Esophagus muscularis mucosa (tissue), 4 donors: ENCODE measurements around the gene TP53AIP1. TPM values are rescaled to one million over a fixed set of nuclear protein-coding genes. Genes with fewer than 3 reads are reported as not detected.

Source experiments
- DNase-seq: peaks from one replicate; pipeline ENCODE4 v3.0.0-alpha.2; 2017; ENCODE audit errors: extremely low spot score
- H3K27ac ChIP-seq, 4 donors: fragments of 200-600 bp; sonication (generic); replicated peaks in 1 of 4; 1 replicate in 3 of 4; 2 replicates in 1 of 4; pipeline ENCODE4 v1.5.1; 2016 to 2019; ENCODE audit warnings: mild to moderate bottlenecking in 1 of 4
- H3K27me3 ChIP-seq, 4 donors: fragments of 200-600 bp; sonication (generic); one replicate each; pipeline versions ENCODE4 v1.5.1 to v1.6.0; 2016 to 2019
- H3K36me3 ChIP-seq, 4 donors: fragments of 200-600 bp; sonication (generic); one replicate each; pipeline ENCODE4 v1.5.1; 2016 to 2019
- H3K4me1 ChIP-seq, 4 donors: fragments of 200-600 bp; sonication (generic); one replicate each; pipeline ENCODE4 v1.5.1; 2016 to 2019
- H3K4me3 ChIP-seq, 4 donors: fragments of 200-600 bp; sonication (generic); 1 replicate in 2 of 4; 2 replicates in 2 of 4; pipeline ENCODE4 v1.5.1; 2016 to 2019; ENCODE audit warnings: mild to moderate bottlenecking in 4 of 4, moderate library complexity in 1 of 4
- H3K9me3 ChIP-seq, 4 donors: fragments of 200-600 bp; sonication (generic); 1 replicate in 3 of 4; 2 replicates in 1 of 4; pipeline ENCODE4 v1.5.1; 2016 to 2019
- EP300 ChIP-seq: sonication (generic); formaldehyde crosslinking; IDR thresholded peaks from one replicate; pipeline ENCODE4 v1.6.1; 2017; ENCODE audit warnings: antibody characterized with exemption
- POLR2A ChIP-seq: fragments of 450-650 bp; IDR thresholded peaks from one replicate; pipeline ENCODE4 v1.6.1; 2017; ENCODE audit warnings: antibody characterized with exemption, moderate library complexity, mild to moderate bottlenecking, low read depth
- POLR2AphosphoS5 ChIP-seq, 2 donors: sonication (generic); formaldehyde crosslinking; IDR thresholded peaks; one replicate each; pipeline ENCODE4 v1.6.1; 2017; ENCODE audit warnings: antibody characterized with exemption in 2 of 2
- WGBS: methylation state at CpG from one replicate; pipeline ENCODE4 v1.1.5; 2018; 5-methylcytosine and 5-hydroxymethylcytosine counted together
- intact Hi-C: fragments of 100-400 bp; cut with DNase I; formaldehyde crosslinking; loops from one replicate; pipeline ENCODE4 v1.15.1; 2023
- total RNA-seq, 4 donors: library from RNA; depleted of rRNA; stranded (reverse); fragments of >200 nt; gene quantifications; one replicate each; pipeline versions ENCODE4 v1.1.0 to v1.2.1, GENCODE V29; 2016
- TF ChIP-seq, protein P1 (sequence below), 3 experiments: fragments of 200-600 bp in 2 of 3; fragments of 450-650 bp in 1 of 3; sonication (generic) in 2 of 3; IDR thresholded peaks; one replicate each; pipeline ENCODE4 v1.5.1; 2017 to 2019; ENCODE audit warnings: antibody characterized with exemption in 3 of 3, mild to moderate bottlenecking in 2 of 3, moderate library complexity in 1 of 3

Gene TP53AIP1
- total RNA-seq, 4 donors from 2014 or later: 0.57 TPM; not detected in 3

DNA sequence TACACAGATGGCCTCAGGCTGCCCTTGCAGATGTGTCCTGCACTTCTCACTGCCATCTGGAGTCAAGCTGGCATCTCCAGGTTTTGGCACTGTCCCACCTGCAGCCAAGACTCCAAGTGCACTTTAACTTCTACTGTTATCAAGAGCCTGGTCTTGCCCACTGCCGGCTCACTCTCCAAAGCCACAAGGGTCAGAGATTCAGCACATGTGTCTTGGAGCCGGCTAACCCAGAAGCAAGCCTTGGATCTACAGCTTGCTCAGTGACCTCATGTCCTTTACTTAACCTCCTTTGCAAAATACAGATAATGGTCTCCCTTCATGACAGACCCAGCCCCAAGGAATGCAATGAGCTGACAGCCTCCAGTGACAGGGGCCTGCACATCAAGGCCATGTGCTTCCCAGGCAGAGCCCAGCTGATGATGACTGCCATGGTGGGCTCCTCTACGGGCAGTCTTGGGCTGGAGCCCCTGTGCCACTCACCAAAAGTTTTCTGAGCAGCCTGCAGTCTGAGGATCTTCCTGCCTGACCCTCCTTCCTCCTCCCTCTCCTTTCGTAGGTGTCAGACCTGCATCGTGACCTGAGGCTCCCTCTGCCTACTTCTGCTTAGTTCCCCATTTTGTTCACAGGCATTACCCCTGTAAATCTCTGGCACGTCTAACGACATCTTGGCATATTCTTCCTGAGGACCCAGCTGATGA is 9.0 kb downstream of the TP53AIP1 start:
- WGBS: 85% methylated on average over 7 of the region's 7 CpGs
- intact Hi-C loops: no loop called here
- TF ChIP-seq EP300: no peak
- TF ChIP-seq POLR2AphosphoS5 (IDR thresholded peaks at IDR 0.05): no peak
- TF ChIP-seq, protein P1, sequence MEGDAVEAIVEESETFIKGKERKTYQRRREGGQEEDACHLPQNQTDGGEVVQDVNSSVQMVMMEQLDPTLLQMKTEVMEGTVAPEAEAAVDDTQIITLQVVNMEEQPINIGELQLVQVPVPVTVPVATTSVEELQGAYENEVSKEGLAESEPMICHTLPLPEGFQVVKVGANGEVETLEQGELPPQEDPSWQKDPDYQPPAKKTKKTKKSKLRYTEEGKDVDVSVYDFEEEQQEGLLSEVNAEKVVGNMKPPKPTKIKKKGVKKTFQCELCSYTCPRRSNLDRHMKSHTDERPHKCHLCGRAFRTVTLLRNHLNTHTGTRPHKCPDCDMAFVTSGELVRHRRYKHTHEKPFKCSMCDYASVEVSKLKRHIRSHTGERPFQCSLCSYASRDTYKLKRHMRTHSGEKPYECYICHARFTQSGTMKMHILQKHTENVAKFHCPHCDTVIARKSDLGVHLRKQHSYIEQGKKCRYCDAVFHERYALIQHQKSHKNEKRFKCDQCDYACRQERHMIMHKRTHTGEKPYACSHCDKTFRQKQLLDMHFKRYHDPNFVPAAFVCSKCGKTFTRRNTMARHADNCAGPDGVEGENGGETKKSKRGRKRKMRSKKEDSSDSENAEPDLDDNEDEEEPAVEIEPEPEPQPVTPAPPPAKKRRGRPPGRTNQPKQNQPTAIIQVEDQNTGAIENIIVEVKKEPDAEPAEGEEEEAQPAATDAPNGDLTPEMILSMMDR (IDR thresholded peaks at IDR 0.05): no peak
- TF ChIP-seq POLR2A: no peak

GRCh38 chr11:128931668-128932067 is 11.0 kb downstream of the TP53AIP1 start:
- 80% methylated on average over 6 of the region's 6 CpGs for WGBS
- intact Hi-C loops: no loop called here

More for the DNA sequence above, 9.0 kb downstream of the TP53AIP1 start:
- Histone ChIP-seq H3K4me3 (no peak overlapping the region), H3K27ac (no peak overlapping the region), H3K36me3 (no peaks in the 10 kb centered on the region), H3K4me1 (no peaks in the 10 kb centered on the region), H3K9me3 (no peaks in the 10 kb centered on the region), H3K27me3 (peaks cover 0 to 20% (median 3%) of the 10 kb centered on the region in 4 donors)
- DNase-seq: no peak

DNA sequence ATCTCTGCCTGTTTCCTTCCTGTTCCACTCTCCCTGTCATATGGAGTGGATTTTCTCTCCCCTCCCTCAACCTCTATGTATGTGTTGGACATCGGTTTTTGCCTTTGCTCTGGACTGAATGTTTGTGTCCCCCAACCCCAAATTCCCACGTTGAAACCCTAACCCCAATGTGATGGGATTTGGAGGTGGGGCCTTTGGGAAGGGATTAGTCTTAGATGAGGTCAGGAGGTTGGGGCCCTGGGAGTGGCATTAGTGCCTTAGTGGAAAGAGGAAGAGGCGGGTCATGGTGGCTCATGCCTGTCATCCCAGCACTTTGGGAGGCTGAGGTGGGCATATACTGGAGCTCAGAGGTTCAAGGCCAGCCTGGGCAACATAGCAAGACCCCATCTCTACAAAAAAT is 11.6 kb downstream of the TP53AIP1 start:
- no peaks in the 10 kb centered on the region for H3K36me3 ChIP-seq
- no peaks in the 10 kb centered on the region for H3K9me3 ChIP-seq
- no peak overlapping the region for H3K27ac ChIP-seq
- no peaks in the 10 kb centered on the region for H3K4me1 ChIP-seq
- 86% methylated on average over 3 of the region's 3 CpGs for WGBS
- intact Hi-C loops: no loop called here
- TF ChIP-seq EP300: no peak
- no peak for TF ChIP-seq POLR2AphosphoS5 (IDR thresholded peaks at IDR 0.05)
- TF ChIP-seq, protein P1 (IDR thresholded peaks at IDR 0.05): no peak
- TF ChIP-seq POLR2A: no peak
- peaks cover 0 to 18% (median 3%) of the 10 kb centered on the region in 4 donors for H3K27me3 ChIP-seq
- DNase-seq: no peak
- no peak overlapping the region for H3K4me3 ChIP-seq

More at GRCh38 chr11:128931668-128932067, 11.0 kb downstream of the TP53AIP1 start:
- DNase-seq: no peak
- Histone ChIP-seq H3K27me3 (peaks cover 0 to 18% (median 3%) of the 10 kb centered on the region in 4 donors), H3K4me1 (no peaks in the 10 kb centered on the region), H3K4me3 (no peak overlapping the region), H3K36me3 (no peaks in the 10 kb centered on the region), H3K9me3 (no peaks in the 10 kb centered on the region), H3K27ac (no peak overlapping the region)
- TF ChIP-seq POLR2A (no peak), POLR2AphosphoS5 (IDR thresholded peaks at IDR 0.05) (no peak), EP300 (no peak)
- TF ChIP-seq, protein P1 (IDR thresholded peaks at IDR 0.05): no peak

- DNase-seq: no peak
- H3K36me3 ChIP-seq: no peaks in the 10 kb centered on the region
- H3K4me1 ChIP-seq: no peaks in the 10 kb centered on the region
- intact Hi-C loops: no loop called here
- 60% methylated on average over 12 of the region's 12 CpGs for WGBS
- H3K27ac ChIP-seq: no peak overlapping the region
- no peak overlapping the region for H3K4me3 ChIP-seq
- TF ChIP-seq POLR2A (no peak), POLR2AphosphoS5 (IDR thresholded peaks at IDR 0.05) (no peak), EP300 (no peak)
- TF ChIP-seq, protein P1 (IDR thresholded peaks at IDR 0.05): no peak
- H3K9me3 ChIP-seq: no peaks in the 10 kb centered on the region
- H3K27me3 ChIP-seq: peaks cover 0 to 18% (median 3%) of the 10 kb centered on the region in 4 donors
These were observed 12.7 kb downstream of the TP53AIP1 start for GRCh38 chr11:128929991-128930390.
